ENCODE results near the gene POLR2J. TPM values are rescaled to one million over a fixed set of nuclear protein-coding genes. Genes with fewer than 3 reads are reported as not detected.

The POLR2J gene
- 16.3 and 22.2 TPM in 2 replicates for total RNA-seq

GRCh38 chr7:102478314-102479208 is at the start of gene POLR2J:
POLR2J (minus strand) TSS chr7:102478922; CDS start chr7:102478860, 62 bp downstream.

GRCh38 chr7:102517550-102518147 is 38.9 kb upstream of the POLR2J start, which contains the start of gene RASA4B:
RASA4B (minus strand) TSS chr7:102517777; CDS start chr7:102517710, 67 bp downstream.

DNA sequence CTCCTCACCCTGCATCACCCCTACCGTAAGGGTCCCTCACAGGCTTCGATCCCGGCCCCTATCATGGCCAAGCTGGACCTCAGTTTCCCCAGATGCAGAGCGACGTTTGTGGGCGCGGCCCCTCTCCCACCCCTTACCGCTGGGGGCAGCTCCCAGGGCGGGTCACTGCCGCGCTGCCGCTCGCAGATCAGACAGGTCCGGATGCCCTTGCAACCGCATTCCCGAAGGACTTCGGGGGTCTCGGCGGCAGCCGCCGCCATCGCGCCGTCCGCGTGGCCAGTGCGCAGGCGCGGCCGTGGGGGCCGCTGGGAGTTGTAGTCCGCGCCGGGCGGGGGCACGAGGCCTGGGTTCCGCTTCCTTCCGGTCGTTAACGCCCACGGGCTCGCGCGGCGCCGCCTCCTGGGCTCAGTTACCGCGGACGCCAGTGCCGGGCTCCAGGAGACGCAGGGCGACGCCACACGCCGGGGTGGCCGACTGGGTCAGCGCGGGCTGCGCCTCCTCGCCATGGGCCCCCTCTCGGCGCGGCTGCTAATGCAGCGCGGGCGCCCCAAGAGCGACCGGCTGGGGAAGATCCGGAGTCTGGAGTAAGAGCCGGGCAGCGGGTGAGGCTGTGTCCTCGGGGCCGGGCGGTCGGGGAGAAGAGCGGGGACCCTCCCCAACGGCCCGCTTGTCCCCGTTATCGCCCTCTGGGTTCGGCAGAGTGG is 14.0 kb downstream of the POLR2J start, which contains the start of the genes ALKBH4 and LRWD1:
ALKBH4 (minus strand) TSS at position 287 of the 704 bp plus-strand sequence; CDS start at position 260, 27 bp downstream.
LRWD1 (plus strand) TSS at position 408 of the 704 bp plus-strand sequence; CDS start at position 505, 97 bp downstream.

DNA sequence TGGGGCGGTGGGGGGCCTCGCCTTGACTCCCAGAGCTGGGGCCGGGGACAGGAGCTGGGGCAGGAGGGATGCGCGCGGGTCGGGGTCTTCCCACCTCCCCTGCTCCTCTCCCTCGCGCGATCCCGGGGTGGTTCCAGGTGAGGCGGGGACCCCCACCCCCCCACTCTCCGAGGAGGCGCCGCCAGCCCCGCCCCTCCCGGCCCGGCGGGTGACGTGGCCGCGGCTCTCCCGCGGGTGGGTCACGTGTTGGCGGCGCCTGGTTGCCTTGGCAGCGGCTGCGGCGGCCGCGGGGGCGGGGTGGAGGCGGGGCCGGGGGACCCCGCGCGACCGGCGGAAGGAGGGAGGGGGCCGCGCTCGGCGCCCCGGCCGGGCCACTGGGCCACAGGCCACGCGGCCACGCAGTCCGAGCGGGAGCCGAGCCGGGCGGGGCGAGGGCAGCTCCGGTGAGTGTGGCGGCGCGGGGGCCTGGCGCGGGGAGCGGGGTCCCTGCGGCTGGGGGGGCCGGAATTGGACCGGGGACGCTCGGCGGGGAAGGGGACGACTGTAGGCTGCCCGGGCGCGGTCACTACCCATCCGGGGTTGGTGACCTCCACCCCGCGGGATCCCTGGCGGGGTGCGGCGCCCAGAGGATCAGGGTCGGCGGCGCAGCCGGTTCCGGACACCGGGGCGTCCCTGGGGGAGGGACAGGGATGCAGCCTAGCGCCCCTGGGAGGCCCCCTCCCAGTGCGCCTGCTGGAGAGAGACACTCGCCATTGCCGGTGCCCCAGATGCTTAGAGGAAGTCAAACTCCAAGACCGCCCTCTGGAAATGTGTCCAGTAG is 45.3 kb downstream of the POLR2J start, which contains the start of gene ORAI2:
ORAI2 (plus strand) TSS at position 357 of the 820 bp plus-strand sequence. CDS start 5,382 bp downstream, outside the sequence.

Other genes with a start within 250 kb of the POLR2J start
- 3.1 and 7.1 TPM in 2 replicates for gene SH2B2, start 192.1 kb downstream of the POLR2J start, total RNA-seq
- not detected in 2 replicates for gene SPDYE6, start 122.5 kb downstream of the POLR2J start, total RNA-seq
- 13.9 and 21.3 TPM in 2 replicates for gene PRKRIP1, start 82.6 kb downstream of the POLR2J start, total RNA-seq
- gene ORAI2, start 45.3 kb downstream of the POLR2J start, total RNA-seq = 85.9 and 102 TPM in 2 replicates
- gene ALKBH4, start 14.1 kb downstream of the POLR2J start, total RNA-seq = 10.1 and 10.6 TPM in 2 replicates
- gene LRWD1, start 13.9 kb downstream of the POLR2J start, total RNA-seq = 18.8 and 26.1 TPM in 2 replicates
- gene RASA4B, start 38.9 kb upstream of the POLR2J start, total RNA-seq = 7.7 and 10.0 TPM in 2 replicates
- gene UPK3BL2, start 64.8 kb upstream of the POLR2J start, total RNA-seq = 3.4 and 3.5 TPM in 2 replicates
- not detected in 2 replicates for gene SPDYE2, start 72.3 kb upstream of the POLR2J start, total RNA-seq
- 34.6 and 36.8 TPM in 2 replicates for gene POLR2J3, start 93.7 kb upstream of the POLR2J start, total RNA-seq
- 23.3 and 40.3 TPM in 2 replicates for gene RASA4, start 137.8 kb upstream of the POLR2J start, total RNA-seq
- 9.6 and 14.3 TPM in 2 replicates for gene UPK3BL1, start 163.9 kb upstream of the POLR2J start, total RNA-seq
- not detected in 2 replicates for gene SPDYE2B, start 171.4 kb upstream of the POLR2J start, total RNA-seq
- gene POLR2J2, start 192.7 kb upstream of the POLR2J start, total RNA-seq = 3.2 and 3.7 TPM in 2 replicates